GM18517 (cell line): ENCODE results near the gene TYMP.

ENCODE experiments used
- ATAC-seq: cut with Tn5 transposase; IDR thresholded peaks from one replicate; pipeline ENCODE4 v1.9.1; 2021; ENCODE audit warnings: mild to moderate bottlenecking, moderate library complexity; ENCODE audit not compliant: unreplicated experiment

Gene TYMP

DNA sequence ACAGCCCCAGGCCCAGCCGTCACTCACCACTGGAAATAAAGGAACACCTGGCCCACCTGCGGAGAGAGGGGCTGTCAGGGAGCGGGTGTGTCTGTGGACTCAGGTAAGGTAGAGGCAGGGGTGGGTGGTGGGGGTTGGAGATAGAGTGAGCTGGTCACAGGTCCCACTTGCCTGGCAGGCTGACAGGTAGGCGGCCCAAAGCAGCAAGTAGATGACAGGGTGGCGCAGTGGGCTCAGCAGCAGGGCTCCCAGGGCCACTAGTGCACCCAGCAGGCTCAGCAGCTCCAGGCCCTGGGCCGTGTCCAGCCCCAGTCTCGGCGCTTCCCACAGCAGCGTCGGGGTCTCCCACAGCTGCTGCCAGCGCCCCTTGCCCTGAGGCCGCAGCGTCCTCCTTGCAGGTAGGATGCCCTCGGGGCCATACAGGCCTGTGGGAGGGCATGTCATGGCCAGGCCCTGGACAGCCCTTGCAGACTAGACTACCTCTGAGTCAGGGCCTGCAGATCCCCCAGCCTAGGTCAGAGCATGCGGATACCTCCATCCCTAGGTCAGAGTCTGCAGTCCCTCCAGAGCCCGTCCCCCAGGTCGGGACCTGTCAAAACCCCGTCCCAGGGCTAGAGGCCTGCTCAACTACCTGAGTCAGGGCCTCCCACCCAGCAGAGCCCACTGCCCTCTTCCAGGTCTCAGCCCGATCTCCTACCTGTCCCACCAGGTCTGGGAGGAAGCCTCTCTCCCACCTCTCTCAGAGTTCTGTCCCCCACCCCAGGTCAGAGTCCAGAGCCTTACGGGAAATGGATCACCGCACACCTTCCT is 23.0 kb downstream of the TYMP start:
- no peak for ATAC-seq

DNA sequence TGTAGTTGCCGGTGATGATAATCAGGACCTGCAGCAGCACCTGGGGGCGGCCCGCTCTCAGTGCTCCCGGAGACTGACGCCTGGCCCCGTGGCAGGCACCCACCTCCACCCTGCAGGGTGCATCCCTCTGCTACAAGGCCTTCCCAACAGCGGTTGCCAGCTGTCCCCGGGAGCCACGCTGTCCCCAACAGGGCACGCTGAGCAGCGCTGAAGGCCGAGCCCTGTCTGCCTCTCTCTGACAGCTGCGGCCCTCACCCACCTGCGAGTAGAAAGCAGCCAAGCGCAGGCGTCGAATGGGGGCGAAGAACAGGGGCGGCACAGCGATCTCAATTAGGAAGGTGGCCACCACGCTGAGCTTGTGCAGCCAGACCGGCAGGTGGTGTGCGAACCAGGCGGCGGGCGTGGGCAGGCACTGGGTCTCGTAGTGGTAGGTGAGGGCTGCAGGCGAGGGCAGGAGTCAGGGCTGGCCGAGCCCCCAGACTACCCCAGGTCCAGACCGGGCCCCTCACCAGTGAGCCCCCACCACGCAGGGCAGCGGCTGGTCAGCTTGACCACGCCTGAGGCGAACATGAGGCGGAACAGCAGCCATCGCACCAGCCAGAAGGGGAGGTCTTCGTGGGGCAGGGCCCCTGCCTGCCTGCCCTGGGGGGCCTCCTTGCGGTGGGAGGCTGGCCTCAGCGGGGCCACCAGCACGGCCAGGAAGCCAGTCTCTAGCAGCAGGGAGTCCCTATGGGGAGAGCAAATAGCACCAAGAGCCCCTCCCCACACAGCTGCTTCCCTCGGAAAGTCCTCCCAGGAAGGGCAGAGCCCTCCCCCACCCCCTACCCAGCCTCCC is 23.8 kb downstream of the TYMP start:
- no peak for ATAC-seq

DNA sequence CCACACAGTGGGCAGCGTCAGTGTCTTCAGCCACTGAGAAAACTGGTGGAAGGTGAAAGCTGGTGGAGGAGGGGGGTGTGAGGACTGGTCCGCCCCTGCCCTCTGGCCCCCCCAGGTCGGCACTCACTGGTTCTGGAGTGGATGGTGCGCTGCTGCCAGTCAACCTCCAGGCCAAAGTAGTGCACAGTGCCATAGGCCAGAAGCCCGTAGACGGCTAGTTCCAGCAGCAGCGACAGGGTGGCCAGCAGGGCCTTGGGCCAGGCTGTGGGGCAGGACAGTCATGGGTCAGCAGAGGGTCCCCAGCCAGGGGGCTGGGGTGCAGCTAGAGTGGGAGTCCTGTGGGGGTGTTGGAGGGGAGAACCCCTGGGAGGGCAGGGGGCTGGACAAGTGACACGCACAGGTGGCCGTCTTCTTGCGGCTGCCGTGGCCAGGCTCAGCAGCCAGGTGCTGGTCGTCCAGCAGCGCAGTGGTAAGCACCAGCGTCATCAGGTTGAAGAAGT is 24.5 kb downstream of the TYMP start:
- ATAC-seq = no peak

DNA sequence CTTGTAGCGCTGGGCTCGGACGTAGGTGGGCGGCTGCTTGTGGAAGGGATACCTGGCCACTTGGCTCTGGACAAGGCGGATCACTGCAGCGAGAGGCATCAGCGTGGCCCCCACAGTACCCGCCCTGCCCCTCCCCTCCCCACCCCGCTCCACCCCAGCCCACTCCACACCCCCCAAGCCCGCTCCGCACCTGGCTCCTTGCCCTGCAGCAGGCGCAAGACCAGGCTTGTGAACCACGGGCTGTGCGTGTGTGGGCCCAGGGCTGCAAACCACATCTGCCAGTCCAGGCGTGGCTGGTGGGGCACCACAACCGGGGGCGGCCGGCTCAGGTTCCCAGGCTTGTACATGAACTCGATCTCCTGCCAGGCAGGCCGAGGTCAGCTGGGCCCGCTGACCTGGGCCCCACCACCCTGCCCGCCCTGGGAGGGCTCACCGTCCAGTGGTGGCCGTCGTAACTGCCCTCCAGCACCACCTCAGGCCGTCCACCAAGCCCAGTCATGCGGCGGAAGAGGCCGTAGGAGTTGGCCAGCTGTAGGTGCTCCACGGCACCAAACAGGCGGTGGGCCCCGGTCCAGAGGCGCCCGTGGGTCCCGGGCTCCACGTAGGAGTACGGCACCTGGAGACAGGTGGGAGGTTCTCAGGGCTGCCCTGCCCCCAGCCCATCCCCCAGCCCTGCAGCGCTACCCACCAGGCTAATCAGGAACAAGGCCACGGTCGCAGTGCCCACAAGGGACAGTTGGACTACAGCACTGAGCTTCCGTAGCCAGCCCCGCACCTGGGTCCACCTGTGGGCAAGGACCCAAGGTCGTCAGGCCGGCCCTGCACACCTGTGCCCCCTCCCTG is 25.2 kb downstream of the TYMP start:
- no peak for ATAC-seq

DNA sequence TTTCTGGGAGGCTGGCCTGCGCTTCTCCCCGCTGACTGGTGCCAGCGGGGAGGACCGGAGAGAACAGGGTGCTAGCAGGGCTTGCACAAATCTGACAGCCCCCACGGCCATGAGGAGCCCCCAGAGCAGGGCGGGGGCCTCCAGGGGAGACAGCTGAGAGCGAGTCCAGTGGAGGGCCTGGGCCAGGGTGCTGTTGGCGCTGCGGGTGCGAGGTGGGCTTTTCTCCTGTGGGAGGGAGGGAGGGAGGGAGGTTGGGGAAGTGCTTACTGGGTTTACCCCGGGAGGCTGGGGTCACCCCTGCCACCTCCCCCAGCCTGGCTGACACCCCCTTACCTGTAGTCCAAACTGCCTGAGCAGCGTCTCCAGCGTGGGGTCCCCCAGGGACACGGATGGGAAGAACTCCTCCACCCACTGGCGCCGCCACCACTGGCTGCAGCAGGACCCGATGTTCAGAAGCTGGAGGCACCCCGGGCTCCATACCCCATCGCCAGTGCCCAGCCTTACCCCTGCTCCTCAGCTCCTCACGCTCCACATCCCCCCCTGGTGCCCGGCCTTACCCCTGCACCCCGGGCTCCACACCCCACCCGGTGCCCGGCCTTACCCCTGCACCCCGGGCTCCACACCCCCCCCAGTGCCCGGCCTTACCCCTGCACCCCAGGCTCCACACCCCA is 26.2 kb downstream of the TYMP start:
- ATAC-seq = no peak

DNA sequence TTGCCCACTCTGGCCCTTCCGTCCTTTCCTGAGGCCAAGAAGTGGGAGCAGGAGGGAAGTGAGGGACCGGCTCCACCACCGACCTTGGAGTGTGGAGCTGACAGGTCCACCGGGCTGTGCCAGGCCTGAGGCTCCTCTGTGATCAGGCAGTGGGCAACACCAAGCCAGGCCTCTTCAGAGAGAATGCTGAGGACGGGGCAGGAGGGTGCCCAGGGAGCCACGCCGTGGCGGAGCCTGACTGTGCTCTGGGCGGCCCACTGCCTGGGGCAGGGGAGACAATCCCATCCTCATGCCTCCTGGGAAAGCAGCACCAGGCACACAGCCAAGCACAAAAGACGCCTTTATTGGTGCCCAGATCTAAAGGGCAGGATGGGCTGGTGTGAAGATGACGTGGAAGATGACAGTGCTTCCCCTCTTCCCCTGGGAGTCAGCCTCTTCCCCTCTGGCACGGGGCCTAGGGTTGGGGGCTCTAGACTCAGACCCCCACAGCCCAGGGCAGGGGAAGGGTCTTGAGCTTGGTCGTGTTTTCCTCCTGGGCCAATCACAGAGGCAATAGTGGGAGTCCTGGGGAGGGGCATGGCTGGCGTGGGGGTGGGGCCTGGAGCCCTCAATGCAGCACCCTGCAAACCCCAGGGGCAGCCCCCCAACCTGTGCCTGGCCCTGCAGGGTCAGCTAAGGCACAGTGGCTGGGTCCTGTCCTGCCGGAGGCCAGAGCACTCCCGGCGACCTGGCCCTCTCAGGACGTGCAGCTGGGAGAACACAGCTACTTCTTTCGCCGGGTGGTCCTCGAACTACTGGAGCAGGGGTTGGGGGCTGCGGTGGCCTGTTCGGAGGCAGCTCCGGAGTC is 27.0 kb downstream of the TYMP start:
- no peak for ATAC-seq

DNA sequence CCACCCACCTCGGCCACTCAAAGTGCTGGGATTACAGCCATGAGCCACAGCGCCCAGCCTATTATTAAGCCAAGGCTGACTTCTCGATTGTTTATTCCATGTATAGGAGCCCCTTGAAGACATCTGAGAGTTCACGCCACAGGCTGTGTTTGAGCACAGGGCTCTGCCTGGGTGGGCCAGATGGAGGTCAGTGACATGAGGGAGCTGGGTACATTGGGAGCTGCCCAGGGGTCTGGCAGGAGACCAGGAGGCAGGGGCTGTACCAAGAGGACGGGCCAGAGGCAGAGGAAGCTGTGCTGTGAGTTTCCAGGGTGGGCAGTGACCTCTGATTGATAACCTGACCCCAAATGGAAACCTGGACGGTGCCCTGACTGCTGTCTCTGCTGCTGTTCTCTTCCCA is 27.7 kb downstream of the TYMP start:
- ATAC-seq = no peak

DNA sequence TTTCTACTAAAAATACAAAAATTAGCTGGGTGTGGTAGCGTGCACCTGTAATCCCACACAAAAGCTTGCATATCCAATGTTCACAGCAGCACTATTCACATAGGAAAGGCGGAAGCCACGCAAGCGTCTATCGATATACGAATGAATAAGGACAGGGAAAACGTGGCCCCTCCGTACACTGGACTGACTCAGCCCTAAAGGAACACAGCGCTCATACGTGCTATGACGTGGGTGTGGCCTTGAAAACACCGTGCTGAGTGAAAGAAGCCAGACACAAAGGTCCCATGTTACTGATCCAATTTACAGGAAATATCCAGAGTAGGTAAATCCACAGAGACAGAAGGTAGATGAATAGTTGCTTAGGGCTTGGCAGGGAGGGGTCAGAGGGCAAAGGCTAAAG is 29.4 kb downstream of the TYMP start:
- ATAC-seq = no peak

DNA sequence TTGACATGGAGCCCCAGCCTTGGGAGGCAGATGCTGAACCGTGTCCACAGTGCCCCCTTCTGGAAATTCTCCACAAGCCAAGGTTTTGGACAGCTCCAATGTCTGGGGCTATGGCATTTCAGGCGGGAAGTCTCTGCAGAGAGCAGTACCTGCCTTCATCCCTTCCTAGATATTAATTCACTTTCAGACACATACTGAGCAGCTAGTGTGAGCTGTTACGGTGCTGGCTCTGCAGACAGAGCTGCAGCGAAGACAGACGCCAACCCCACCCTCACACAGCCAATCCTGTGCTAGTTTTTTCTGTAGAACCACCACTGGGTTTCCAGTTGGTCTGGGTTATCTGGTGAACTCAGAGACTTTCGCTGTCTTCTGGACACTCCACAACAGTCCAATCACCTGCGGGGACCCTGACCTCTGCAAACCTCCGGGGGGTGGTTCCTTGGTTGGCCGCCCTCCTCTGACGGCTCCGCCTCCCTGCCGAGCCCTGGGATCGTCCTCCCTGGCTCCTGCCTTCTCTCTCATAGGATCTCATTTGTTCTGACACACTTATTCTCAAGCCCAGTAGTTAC is 31.4 kb downstream of the TYMP start:
- ATAC-seq = no peak

DNA sequence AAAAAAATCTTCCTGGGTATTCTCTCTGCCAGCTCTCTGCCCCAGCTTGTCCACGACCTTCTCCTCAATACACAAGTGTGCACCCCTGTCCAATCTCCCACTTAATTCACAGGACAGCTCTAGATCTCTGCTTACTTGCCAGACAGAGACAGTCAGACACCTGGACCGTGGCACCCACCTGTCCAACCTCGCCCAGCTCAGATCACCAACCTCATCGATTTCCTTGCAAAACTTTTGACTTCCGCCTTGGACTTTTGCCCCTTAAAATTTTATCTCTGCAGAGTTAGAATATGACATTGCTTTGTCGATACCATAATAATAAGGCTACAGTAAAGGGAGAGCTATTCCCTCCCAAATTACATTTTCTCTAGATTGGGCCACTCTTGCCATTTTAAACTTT is 32.7 kb downstream of the TYMP start:
- ATAC-seq = no peak

DNA sequence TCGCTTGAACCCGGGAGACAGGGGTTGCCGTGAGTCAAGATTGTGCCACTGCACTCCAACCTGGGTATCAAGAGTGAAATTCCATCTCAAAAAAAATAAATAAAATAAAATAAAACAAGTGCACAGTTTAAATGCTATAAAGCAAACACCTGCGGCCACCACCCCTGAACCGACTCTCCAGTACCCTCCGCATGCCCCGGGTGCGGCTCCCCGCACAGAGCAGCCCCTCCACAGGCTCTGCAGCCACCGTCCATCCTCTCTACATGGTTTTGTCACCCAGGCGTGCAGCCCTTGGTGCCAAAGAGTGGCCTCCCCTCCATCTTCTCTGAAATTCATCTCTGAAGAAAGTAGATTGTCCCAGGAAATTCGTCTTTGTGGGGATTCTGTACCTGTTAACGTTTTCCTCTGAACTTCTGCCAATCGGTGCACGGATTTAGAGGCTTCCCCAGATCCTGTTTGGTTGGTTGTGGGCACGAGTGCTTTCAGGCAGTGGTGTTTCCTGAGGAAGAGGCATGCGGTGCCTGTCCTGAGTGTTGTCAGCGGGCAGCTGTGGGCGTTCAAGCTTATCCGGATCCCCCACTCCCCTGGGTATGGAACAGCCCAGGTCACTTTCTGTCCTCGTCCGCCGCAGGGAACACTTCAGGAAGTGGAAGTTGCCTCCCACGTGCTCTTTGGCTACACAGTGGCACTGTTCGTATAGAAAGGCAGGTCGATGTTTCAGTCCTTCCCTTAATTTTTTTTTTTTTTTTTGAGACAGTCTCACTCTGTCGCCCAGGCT is 39.1 kb downstream of the TYMP start:
- ATAC-seq = no peak

DNA sequence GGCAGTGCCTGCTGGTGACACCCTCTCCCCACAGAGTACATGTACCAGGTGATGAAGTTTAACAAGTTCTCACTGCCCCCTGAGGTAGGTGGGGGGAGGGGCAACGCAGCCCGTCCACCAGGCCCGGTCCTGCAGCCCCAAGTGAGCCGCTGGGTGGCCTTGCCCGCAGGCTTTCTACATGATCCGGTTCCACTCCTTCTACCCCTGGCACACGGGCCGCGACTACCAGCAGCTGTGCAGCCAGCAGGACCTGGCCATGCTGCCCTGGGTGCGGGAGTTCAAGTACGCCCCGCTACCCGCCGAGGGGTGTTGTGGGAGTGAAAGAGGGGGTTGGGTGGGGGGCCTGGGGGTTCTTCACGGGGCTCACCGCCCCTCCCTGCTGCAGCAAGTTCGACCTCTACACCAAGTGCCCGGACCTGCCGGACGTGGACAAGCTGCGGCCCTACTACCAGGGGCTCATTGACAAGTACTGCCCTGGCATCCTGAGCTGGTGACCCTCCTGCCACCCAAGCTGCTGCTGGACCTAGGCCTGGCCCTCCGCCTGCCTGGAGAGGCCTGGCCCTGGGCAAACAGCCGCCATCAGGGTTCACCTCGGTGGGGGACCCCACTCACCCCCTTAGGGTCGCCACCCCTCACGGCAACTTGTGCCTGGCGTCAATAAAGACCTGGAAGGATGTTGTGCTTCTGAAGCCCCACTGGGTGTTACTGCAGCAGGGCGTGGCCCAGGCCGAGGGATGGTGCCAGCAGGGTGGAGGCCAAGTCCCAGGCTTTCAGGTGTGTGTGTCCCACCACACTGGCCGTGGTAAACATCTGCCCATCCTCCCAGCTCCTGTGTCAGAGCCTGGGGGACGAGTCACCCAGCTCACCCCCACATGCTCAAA is 40.2 kb downstream of the TYMP start:
- no peak for ATAC-seq

DNA sequence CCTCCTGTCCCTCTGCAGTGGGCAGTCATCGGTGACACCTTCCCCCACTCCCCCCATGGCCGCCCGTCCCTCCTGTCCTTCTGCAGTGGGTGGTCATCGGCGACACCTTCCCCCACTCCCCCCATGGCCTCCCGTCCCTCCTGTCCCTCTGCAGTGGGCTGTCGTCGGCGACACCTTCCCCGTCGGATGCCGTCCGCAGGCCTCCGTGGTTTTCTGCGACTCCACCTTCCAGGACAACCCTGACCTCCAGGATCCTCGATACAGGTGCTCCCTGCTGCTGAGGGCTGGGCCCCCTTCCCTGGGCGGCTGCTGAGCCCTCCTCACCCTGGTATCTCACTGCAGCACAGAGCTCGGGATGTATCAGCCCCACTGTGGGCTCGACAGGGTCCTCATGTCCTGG is 40.9 kb downstream of the TYMP start:
- no peak for ATAC-seq

DNA sequence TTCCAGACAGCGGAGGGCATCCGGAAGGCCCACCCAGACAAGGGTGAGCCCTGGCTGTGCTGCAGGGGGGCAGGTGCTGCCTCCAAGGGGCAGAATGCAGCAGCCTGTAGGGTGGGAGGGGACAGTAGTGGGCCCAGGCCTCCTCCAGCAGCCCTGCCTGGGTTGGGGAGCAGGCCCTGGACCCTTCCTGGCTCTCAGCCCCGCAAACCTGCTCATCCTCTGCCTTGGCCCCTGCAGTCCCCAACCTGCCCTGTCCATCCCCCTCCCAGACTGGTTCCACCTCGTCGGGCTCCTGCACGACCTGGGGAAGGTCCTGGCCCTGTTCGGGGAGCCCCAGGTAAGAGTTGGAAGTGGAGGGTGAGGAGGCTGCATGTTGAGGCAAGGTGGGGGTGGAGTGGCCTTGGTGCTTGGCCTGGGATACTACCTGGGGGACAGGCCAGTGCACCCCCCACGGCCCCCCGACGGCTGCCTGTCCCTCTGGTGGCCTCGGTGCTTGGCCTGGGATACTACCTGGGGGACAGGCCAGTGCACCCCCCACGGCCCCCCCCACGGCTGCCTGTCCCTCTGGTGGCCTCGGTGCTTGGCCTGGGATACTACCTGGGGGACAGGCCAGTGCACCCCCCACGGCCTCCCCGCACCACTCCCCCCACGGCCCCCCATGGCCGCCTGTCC is 41.7 kb downstream of the TYMP start:
- no peak for ATAC-seq

DNA sequence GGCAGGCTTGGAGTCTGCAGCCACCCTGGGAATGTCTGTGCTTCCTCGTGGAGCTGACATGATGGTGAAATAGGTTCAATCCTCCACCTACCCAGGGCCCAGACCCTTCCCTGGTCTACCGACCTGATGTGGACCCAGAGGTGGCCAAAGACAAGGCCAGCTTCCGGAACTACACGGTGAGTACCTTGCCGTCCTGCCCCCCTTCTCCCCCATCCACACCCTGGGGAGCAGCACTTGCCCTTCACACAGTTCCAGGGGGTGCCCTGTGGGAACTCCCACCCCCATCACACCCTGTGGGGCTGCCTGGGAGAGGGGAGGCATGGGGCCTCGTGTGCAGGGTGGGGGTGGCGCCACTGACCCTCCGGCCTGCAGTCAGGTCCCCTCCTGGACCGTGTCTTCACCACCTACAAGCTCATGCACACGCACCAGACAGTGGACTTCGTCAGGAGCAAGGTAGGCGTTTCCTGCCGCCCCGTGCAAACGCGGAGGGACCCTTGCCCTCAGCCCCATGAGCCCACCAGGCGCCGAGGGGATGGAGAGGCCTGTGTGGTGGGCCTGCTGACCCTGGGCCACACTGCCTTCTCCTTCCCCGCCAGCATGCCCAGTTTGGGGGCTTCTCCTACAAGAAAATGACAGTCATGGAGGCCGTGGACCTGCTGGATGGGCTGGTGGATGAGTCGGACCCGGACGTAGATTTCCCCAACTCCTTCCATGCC is 42.4 kb downstream of the TYMP start:
- ATAC-seq = no peak

DNA sequence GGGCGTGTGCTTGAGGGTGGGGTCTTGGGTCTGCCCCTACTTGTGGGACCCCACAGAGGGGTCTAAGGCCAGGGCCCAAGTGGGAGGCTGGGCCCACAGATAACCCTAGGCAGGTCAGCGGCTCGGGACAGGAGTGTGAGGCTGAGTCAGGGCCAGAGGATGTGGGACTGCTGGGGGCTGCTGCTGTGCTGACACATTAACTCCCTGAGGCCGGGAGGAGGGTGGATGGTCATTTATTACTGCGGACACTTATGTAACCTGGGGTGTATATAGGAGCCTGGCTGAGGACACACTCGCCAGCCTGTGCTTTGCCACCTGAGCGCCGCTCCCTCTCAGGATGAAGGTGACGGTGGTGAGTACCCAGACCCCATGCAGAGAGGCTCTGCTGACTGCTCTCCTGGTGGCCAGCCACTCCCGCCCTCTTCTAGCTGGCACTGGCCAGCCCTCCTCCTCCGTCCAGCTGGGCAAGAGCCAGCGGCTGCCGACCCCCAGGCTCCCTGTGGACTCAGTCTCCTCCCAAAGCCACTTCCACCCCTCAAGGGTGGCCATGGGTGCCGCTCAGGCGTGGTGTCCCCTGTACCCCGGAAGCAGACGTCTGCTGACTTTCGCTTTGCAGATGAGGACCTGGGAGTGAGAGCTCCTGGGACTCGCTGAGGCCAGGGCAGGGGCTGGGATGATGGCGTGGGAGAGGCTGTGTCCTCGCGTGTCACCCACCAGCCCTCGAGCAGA is 43.1 kb downstream of the TYMP start, which contains the start of gene MIOX:
MIOX (plus strand) TSS at position 299 of the 729 bp plus-strand sequence; CDS start at position 338, 39 bp downstream.
- no peak for ATAC-seq
